Natural killer cell (primary cell): ENCODE data around the gene ADCY2. TPM values are rescaled to one million over a fixed set of nuclear protein-coding genes. Genes with fewer than 3 reads are reported as not detected.

ENCODE experiments used
- ATAC-seq, 3 donors: fragments of 150-1000 bp in 2 of 3; fragments of 200-7000 bp in 1 of 3; cut with Tn5 transposase; 1 replicate in 1 of 3; 2 replicates in 2 of 3; pipeline ENCODE4 v1.10.0; 2021; ENCODE audit warnings: mild to moderate bottlenecking in 2 of 3, moderate library complexity in 2 of 3
- DNase-seq, 2 donors: peaks; one replicate each; pipeline versions ENCODE4 v3.0.0 to v3.0.0-alpha.2; 2013 to 2021; ENCODE audit warnings: mixed read lengths in 1 of 2
- H3K27ac ChIP-seq: one replicate; pipeline ENCODE4 v1.5.1; 2013; ENCODE audit warnings: mild to moderate bottlenecking, low read length
- H3K27me3 ChIP-seq: one replicate; pipeline ENCODE4 v1.6.1; 2013; ENCODE audit warnings: low read length; ENCODE audit not compliant: control insufficient read depth, insufficient read depth
- H3K36me3 ChIP-seq: one replicate; pipeline ENCODE4 v1.6.1; 2013; ENCODE audit warnings: low read length; ENCODE audit not compliant: control insufficient read depth, insufficient read depth
- H3K4me1 ChIP-seq: one replicate; pipeline ENCODE4 v1.6.1; 2013; ENCODE audit warnings: low read length; ENCODE audit not compliant: control insufficient read depth, insufficient read depth
- H3K4me3 ChIP-seq: one replicate; pipeline ENCODE4 v1.5.1; 2013; ENCODE audit warnings: low read length
- H3K9me3 ChIP-seq: one replicate; pipeline ENCODE4 v1.6.1; 2013; ENCODE audit warnings: low read length; ENCODE audit not compliant: control insufficient read depth, insufficient read depth
- H3K27ac Mint-ChIP-seq, 2 donors: one replicate each; pipeline ENCODE4 v1.8.0; 2022; ENCODE audit warnings: mild to moderate bottlenecking in 2 of 2, mixed read lengths in 2 of 2, moderate library complexity in 1 of 2
- H3K27me3 Mint-ChIP-seq, 2 donors: one replicate each; pipeline ENCODE4 v1.8.0; 2022; ENCODE audit warnings: low read depth in 2 of 2, mixed read lengths in 2 of 2
- H3K36me3 Mint-ChIP-seq: one replicate; pipeline ENCODE4 v1.8.0; 2022; ENCODE audit warnings: mixed read lengths
- H3K4me1 Mint-ChIP-seq, 2 donors: one replicate each; pipeline ENCODE4 v1.8.0; 2022; ENCODE audit warnings: mixed read lengths in 2 of 2
- H3K4me3 Mint-ChIP-seq: one replicate; pipeline ENCODE4 v1.8.0; 2022; ENCODE audit warnings: mild to moderate bottlenecking, moderate library complexity, mixed read lengths
- H3K9me3 Mint-ChIP-seq, 2 donors: one replicate each; pipeline ENCODE4 v1.8.0; 2022; ENCODE audit warnings: mixed read lengths in 2 of 2
- CTCF ChIP-seq: fragments of 200-600 bp; IDR thresholded peaks from one replicate; pipeline ENCODE4 v1.8.0; 2022; ENCODE audit warnings: antibody characterized with exemption
- WGBS: methylation state at CpG from one replicate; pipeline ENCODE4 v1.1.7; 2013; ENCODE audit warnings: missing lambda C conversion rate; ENCODE audit not compliant: insufficient coverage; 5-methylcytosine and 5-hydroxymethylcytosine counted together
- intact Hi-C: fragments of 100-400 bp; cut with micrococcal nuclease; formaldehyde crosslinking; loops from one replicate; pipeline ENCODE4 v1.14.2; 2022
- total RNA-seq, 4 donors: library from RNA; stranded (reverse); fragments of 120-200 nt in 1 of 4; gene quantifications; one replicate each; pipeline versions ENCODE4 v1.2.3 to v1.2.4, GENCODE V29; 2013 to 2022

Gene ADCY2
- total RNA-seq, 3 donors from 2014 or later (not counting 1 experiment from before 2014, with no cell fraction given), result not detected

DNA sequence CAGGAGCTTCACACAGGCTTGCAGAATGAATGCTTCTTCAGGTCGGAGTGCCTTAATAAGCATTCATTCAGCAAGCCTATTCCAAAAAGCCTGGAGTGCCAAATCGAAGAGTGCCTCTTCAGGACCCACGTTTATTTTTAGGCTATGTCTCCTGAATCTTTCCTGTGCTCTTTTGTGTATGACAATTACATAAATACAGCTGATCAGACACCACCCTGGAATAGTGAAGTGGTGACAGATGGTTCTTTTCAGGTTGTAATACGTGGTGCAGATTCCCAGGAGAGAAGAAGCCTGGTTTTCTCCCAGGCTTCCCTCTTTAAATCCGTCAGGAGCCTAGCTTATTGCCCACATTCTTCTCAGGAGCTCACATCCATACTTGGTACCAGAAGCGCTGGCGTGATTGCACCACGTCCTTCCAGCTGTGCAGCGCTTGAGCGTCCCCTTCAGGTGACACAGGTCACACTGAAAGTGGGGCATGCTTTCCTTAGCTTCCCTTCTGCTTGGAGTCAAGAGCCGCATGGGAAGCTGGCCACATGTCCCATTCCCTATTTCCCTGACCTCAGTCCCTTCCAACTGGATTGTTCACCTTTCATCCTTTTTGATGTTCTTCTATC is 123.1 kb downstream of the ADCY2 start:
- H3K9me3 ChIP-seq, result no peaks in the 10 kb centered on the region
- no peaks in the 10 kb centered on the region for H3K4me1 ChIP-seq
- Mint-ChIP-seq H3K36me3 (no peaks in the 10 kb centered on the region), H3K27ac (no peak overlapping the region), H3K4me3 (no peak overlapping the region), H3K9me3 (peaks cover 6 to 12% of the 10 kb centered on the region in 2 donors), H3K4me1 (no peaks in the 10 kb centered on the region), H3K27me3 (no peaks in the 10 kb centered on the region)
- DNase-seq (no peak), ATAC-seq (no peak)
- H3K4me3 ChIP-seq, result no peak overlapping the region
- intact Hi-C loops, result no loop called here
- no peaks in the 10 kb centered on the region for H3K27me3 ChIP-seq
- no peak for TF ChIP-seq CTCF
- WGBS, result 58% methylated on average over 11 of the region's 11 CpGs
- no peaks in the 10 kb centered on the region for H3K36me3 ChIP-seq
- no peak overlapping the region for H3K27ac ChIP-seq

GRCh38 chr5:7519564-7519963 is 123.6 kb downstream of the ADCY2 start:
- WGBS, result 75% methylated on average over 3 of the region's 5 CpGs
- H3K27ac ChIP-seq, result no peak overlapping the region
- Mint-ChIP-seq H3K9me3 (peaks cover 6 to 15% of the 10 kb centered on the region in 2 donors), H3K36me3 (no peaks in the 10 kb centered on the region), H3K27ac (no peak overlapping the region), H3K27me3 (no peaks in the 10 kb centered on the region), H3K4me1 (no peaks in the 10 kb centered on the region), H3K4me3 (no peak overlapping the region)
- no peak overlapping the region for H3K4me3 ChIP-seq
- no peaks in the 10 kb centered on the region for H3K27me3 ChIP-seq
- intact Hi-C loops, result no loop called here
- no peaks in the 10 kb centered on the region for H3K36me3 ChIP-seq
- H3K4me1 ChIP-seq, result no peaks in the 10 kb centered on the region
- ATAC-seq (no peak), DNase-seq (no peak)
- H3K9me3 ChIP-seq, result no peaks in the 10 kb centered on the region
- TF ChIP-seq CTCF, result no peak

DNA sequence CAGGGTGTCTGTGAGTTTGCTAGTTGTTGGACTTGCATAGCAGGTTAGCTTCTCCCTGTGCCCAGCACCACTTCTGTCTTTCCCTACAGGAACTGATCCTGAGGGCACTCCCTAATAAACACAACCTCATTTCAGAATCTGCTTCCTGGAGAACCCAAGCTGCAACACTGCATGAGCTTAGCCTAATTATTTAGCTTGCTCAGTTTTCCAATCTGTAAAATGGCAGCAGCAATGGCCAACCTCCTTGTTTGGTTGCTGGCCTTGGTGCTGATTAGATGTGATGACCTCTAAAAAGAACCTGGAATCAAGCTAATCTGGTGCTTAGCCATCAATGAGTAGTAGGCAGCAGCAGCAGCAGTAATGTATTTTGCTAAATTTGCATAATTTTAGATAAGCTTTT is 133.9 kb downstream of the ADCY2 start:
- H3K4me1 Mint-ChIP-seq, result no peaks in the 10 kb centered on the region
- H3K9me3 Mint-ChIP-seq, result peaks cover 9 to 10% of the 10 kb centered on the region in 2 donors
- H3K27me3 Mint-ChIP-seq, result peaks cover 0 to 2% of the 10 kb centered on the region in 2 donors
- Histone ChIP-seq H3K4me3 (no peak overlapping the region), H3K27me3 (no peaks in the 10 kb centered on the region), H3K36me3 (no peaks in the 10 kb centered on the region), H3K27ac (no peak overlapping the region), H3K9me3 (peaks cover 3% of the 10 kb centered on the region), H3K4me1 (no peaks in the 10 kb centered on the region)
- TF ChIP-seq CTCF, result no peak
- H3K4me3 Mint-ChIP-seq, result no peak overlapping the region
- H3K36me3 Mint-ChIP-seq, result no peaks in the 10 kb centered on the region
- DNase-seq (no peak), ATAC-seq (no peak)
- intact Hi-C loops, result no loop called here
- H3K27ac Mint-ChIP-seq, result no peak overlapping the region

- Mint-ChIP-seq H3K9me3 (peaks cover 16 to 18% of the 10 kb centered on the region in 2 donors), H3K27ac (no peak overlapping the region), H3K4me1 (no peaks in the 10 kb centered on the region), H3K36me3 (no peaks in the 10 kb centered on the region), H3K27me3 (peaks cover 0 to 2% of the 10 kb centered on the region in 2 donors), H3K4me3 (no peak overlapping the region)
- no peaks in the 10 kb centered on the region for H3K36me3 ChIP-seq
- no peak overlapping the region for H3K27ac ChIP-seq
- no peak for TF ChIP-seq CTCF
- H3K27me3 ChIP-seq, result no peaks in the 10 kb centered on the region
- 77% methylated on average over 1 of the region's 1 CpG for WGBS
- intact Hi-C loops, result no loop called here
- H3K4me1 ChIP-seq, result no peaks in the 10 kb centered on the region
- no peak overlapping the region for H3K4me3 ChIP-seq
- DNase-seq (no peak), ATAC-seq (no peak)
- H3K9me3 ChIP-seq, result no peaks in the 10 kb centered on the region
Measured at GRCh38 chr5:7533941-7534340, 138.0 kb downstream of the ADCY2 start.
